GM12878 (cell line): ENCODE data around the gene PSORS1C2.

Source experiments
- CREB1 ChIP-seq: IDR thresholded peaks from 2 replicates; pipeline ENCODE4 v1.6.1; 2012; ENCODE audit warnings: low read depth, mild to moderate bottlenecking, inconsistent platforms
- DPF2 ChIP-seq: fragments of 450-650 bp; IDR thresholded peaks from 2 replicates; pipeline ENCODE4 v1.6.1; 2017; ENCODE audit warnings: mild to moderate bottlenecking
- EZH2 ChIP-seq: IDR thresholded peaks from 2 replicates; pipeline ENCODE4 v1.6.1; 2012; ENCODE audit warnings: low read depth, mild to moderate bottlenecking, control low read depth, inconsistent platforms, low read length, borderline replicate concordance; ENCODE audit not compliant: control insufficient read depth
- HCFC1 ChIP-seq: fragments of 150-350 bp; IDR thresholded peaks from 2 replicates; pipeline ENCODE4 v1.6.1; 2014; ENCODE audit warnings: low read length
- HDAC2 ChIP-seq: fragments of 200-600 bp; sonication (generic); IDR thresholded peaks from 2 replicates; pipeline ENCODE4 v1.6.1; 2017
- HDAC6 ChIP-seq: fragments of 200-600 bp; sonication (generic); IDR thresholded peaks from one replicate; pipeline ENCODE4 v1.8.0; 2017; ENCODE audit warnings: antibody characterized with exemption; ENCODE audit not compliant: unreplicated experiment
- MYC ChIP-seq: IDR thresholded peaks from 2 replicates; pipeline ENCODE4 v1.6.1; 2011; ENCODE audit warnings: mild to moderate bottlenecking, low read length, moderate library complexity, inconsistent platforms; ENCODE audit not compliant: insufficient read depth, insufficient replicate concordance, insufficient read length, severe bottlenecking
- POLR2A ChIP-seq: IDR thresholded peaks from 2 replicates; pipeline ENCODE4 v1.6.1; 2011; ENCODE audit warnings: low read depth, mild to moderate bottlenecking, low read length
- RB1 ChIP-seq: fragments of 450-650 bp; formaldehyde crosslinking; IDR thresholded peaks from 2 replicates; pipeline ENCODE4 v1.6.1; 2017; ENCODE audit warnings: mild to moderate bottlenecking, borderline replicate concordance
- USF1 ChIP-seq: IDR thresholded peaks from 2 replicates; pipeline ENCODE4 v1.6.1; 2011; ENCODE audit warnings: borderline replicate concordance, low read depth, mild to moderate bottlenecking, moderate library complexity, mixed read lengths, low read length; ENCODE audit not compliant: insufficient read depth; ENCODE audit errors: extremely low read length
- ZNF384 ChIP-seq: IDR thresholded peaks from 2 replicates; pipeline ENCODE4 v1.6.1; 2012; ENCODE audit warnings: low read depth, mild to moderate bottlenecking, low read length, improper control_type of control experiment, borderline replicate concordance

- TF ChIP-seq HDAC2: no peak
- TF ChIP-seq POLR2A: no peak
- TF ChIP-seq MYC: no peak
- no peak for TF ChIP-seq HCFC1
- no peak for TF ChIP-seq ZNF384
- no peak for TF ChIP-seq CREB1
- TF ChIP-seq RB1: no peak
- TF ChIP-seq DPF2: no peak
- no peak for TF ChIP-seq EZH2
- TF ChIP-seq USF1: no peak
- TF ChIP-seq HDAC6: no peak
Observed at GRCh38 chr6:31116661-31117385, 22.0 kb downstream of the PSORS1C2 start.
